Adrenal gland (tissue), 12 donors: Measurements from ENCODE around the gene GABRA4. TPM values are rescaled to one million over a fixed set of nuclear protein-coding genes. Genes with fewer than 3 reads are reported as not detected.

ENCODE experiments used
- DNase-seq, 7 donors: peaks; one replicate each; pipeline ENCODE4 v3.0.0-alpha.2; 2019 to 2020
- H3K27ac ChIP-seq, 5 donors: fragments of 200-600 bp; sonication (generic) in 4 of 5; 1 replicate in 3 of 5; 2 replicates in 2 of 5; pipeline versions ENCODE4 v1.5.1 to v1.8.0; 2016 to 2020; ENCODE audit warnings: mild to moderate bottlenecking in 1 of 5
- H3K27me3 ChIP-seq: fragments of 200-600 bp; 2 replicates; pipeline ENCODE4 v1.8.0; 2021
- H3K36me3 ChIP-seq, 2 donors: fragments of 200-600 bp; replicated peaks in 1 of 2; 1 replicate in 1 of 2; 2 replicates in 1 of 2; pipeline versions ENCODE4 v1.5.1 to v1.8.0; 2018 to 2022
- H3K4me1 ChIP-seq, 2 donors: fragments of 200-600 bp; replicated peaks in 1 of 2; 1 replicate in 1 of 2; 2 replicates in 1 of 2; pipeline versions ENCODE4 v1.5.1 to v1.8.0; 2018 to 2021
- H3K4me3 ChIP-seq, 4 donors: fragments of 200-600 bp; sonication (generic) in 3 of 4; one replicate each; pipeline ENCODE4 v1.5.1; 2016 to 2018
- H3K9me3 ChIP-seq, 3 donors: fragments of 200-600 bp; sonication (generic) in 1 of 3; replicated peaks in 1 of 3; 1 replicate in 2 of 3; 2 replicates in 1 of 3; pipeline versions ENCODE4 v1.5.1 to v1.8.0; 2016 to 2021
- CTCF ChIP-seq, 6 experiments: fragments of 450-650 bp in 4 of 6; fragments of 200-600 bp in 2 of 6; sonication (generic) in 1 of 6; IDR thresholded peaks; 1 replicate in 5 of 6; 2 replicates in 1 of 6; pipeline versions ENCODE4 v1.5.1 to v1.8.0; 2016 to 2021; ENCODE audit warnings: antibody characterized with exemption in 6 of 6, mild to moderate bottlenecking in 2 of 6, moderate library complexity in 1 of 6
- POLR2A ChIP-seq, 2 donors: fragments of 450-650 bp; IDR thresholded peaks; one replicate each; pipeline ENCODE4 v1.6.1; 2017; ENCODE audit warnings: antibody characterized with exemption in 2 of 2, mild to moderate bottlenecking in 2 of 2, moderate library complexity in 1 of 2
- WGBS, 4 donors: extraction: QIAGEN DNeasy Blood & Tissue Kit in 2 of 4; methylation state at CpG; one replicate each; pipeline versions ENCODE4 v1.1.5 to v1.1.7; 2013 to 2017; 5-methylcytosine and 5-hydroxymethylcytosine counted together
- intact Hi-C, 2 donors: fragments of 100-400 bp; cut with DNase I; formaldehyde crosslinking; loops; one replicate each; pipeline versions ENCODE4 v1.14.1 to v1.15.0; 2022 to 2023
- polyA plus RNA-seq, 3 donors: library from polyadenylated mRNA; stranded (reverse); fragments of 200-250 nt in 2 of 3; fragments of 350-450 nt in 1 of 3; fragmentation: Illumina TruSeq in 1 of 3; extraction: RNeasy Lipid Tissue Mini Kit (QIAGEN cat#74804) in 1 of 3; gene quantifications; one replicate each; pipeline ENCODE4 v1.2.3, GENCODE V29; 2013 to 2014
- total RNA-seq, 9 donors: library from RNA; depleted of rRNA in 4 of 9; stranded (reverse); fragments of >200 nt in 4 of 9; fragments of 120-200 nt in 1 of 9; fragmentation: NEBNext Ultra II Directional in 1 of 9; extraction: Animal tissue kit (Norgen Biotek cat#: 25700) in 1 of 9; gene quantifications; one replicate each; pipeline versions ENCODE4 v1.1.0 to v1.2.4, GENCODE V29; 2013 to 2023
- donor health status: healthy with polysubstance abuse.
- donor health status: Bipolar disorder and iron deficiency.
- donor health status: DM: yes; HTN: yes; CAD: no.
- donor health status: DM: no; HTN: no; CAD: no.
- donor health status: DM: no; HTN: no; CAD: no.
- donor health status: DM: yes; HTN: yes; CAD: no.

The GABRA4 gene
- total and polyA plus RNA-seq, 12 donors: under 0.01 to 0.14 TPM; not detected in 10

- intact Hi-C loops: no loop called here
- H3K4me1 ChIP-seq: no peaks in the 10 kb centered on the region
- H3K27ac ChIP-seq: no peak overlapping the region
- WGBS, 4 donors: 15 to 26% (median 22%) methylated on average over 8 to 9 of the region's 9 CpGs
- H3K27me3 ChIP-seq: peaks cover 18% of the 10 kb centered on the region
- TF ChIP-seq CTCF (IDR thresholded peaks at IDR 0.05) (no peak), POLR2A (IDR thresholded peaks at IDR 0.05) (no peak)
- no peaks in the 10 kb centered on the region for H3K36me3 ChIP-seq
- H3K4me3 ChIP-seq: no peak overlapping the region
- H3K9me3 ChIP-seq: no peaks in the 10 kb centered on the region
- DNase-seq: no peak
Measured at GRCh38 chr4:46992338-46992737, 1.0 kb downstream of the GABRA4 start.

GRCh38 chr4:46986922-46987638, 6.3 kb downstream of the GABRA4 start:
- Histone ChIP-seq H3K4me1 (no peaks in the 10 kb centered on the region), H3K9me3 (no peaks in the 10 kb centered on the region), H3K36me3 (no peaks in the 10 kb centered on the region), H3K4me3 (no peak overlapping the region), H3K27ac (no peak overlapping the region), H3K27me3 (peaks cover 2% of the 10 kb centered on the region)
- TF ChIP-seq CTCF (IDR thresholded peaks at IDR 0.05): no peak
- WGBS, 4 donors: 45 to 57% (median 50%) methylated on average over 3 of the region's 3 CpGs
- intact Hi-C loops: no loop called here
- no peak for DNase-seq

- H3K4me3 ChIP-seq: no peak overlapping the region
- no peaks in the 10 kb centered on the region for H3K36me3 ChIP-seq
- H3K9me3 ChIP-seq: no peaks in the 10 kb centered on the region
- WGBS, 4 donors: 63 to 80% (median 72%) methylated on average over 1 of the region's 1 CpG
- no peak for DNase-seq
- H3K27me3 ChIP-seq: no peaks in the 10 kb centered on the region
- no peak overlapping the region for H3K27ac ChIP-seq
- intact Hi-C loops: no loop called here
- no peak for TF ChIP-seq POLR2A (IDR thresholded peaks at IDR 0.05)
- TF ChIP-seq CTCF (IDR thresholded peaks at IDR 0.05): no peak
- no peaks in the 10 kb centered on the region for H3K4me1 ChIP-seq
Measured at GRCh38 chr4:46984781-46985180, 8.6 kb downstream of the GABRA4 start.

- TF ChIP-seq CTCF (IDR thresholded peaks at IDR 0.05) (no peak), POLR2A (IDR thresholded peaks at IDR 0.05) (no peak)
- no peak for DNase-seq
- H3K27ac ChIP-seq: no peak overlapping the region
- H3K4me1 ChIP-seq: no peaks in the 10 kb centered on the region
- 59 to 76% (median 73%) methylated on average over 4 of the region's 4 CpGs for whole genome bisulfite sequencing, 4 donors
- no peaks in the 10 kb centered on the region for H3K36me3 ChIP-seq
- H3K4me3 ChIP-seq: no peak overlapping the region
- H3K9me3 ChIP-seq: no peaks in the 10 kb centered on the region
- no peaks in the 10 kb centered on the region for H3K27me3 ChIP-seq
- intact Hi-C loops: no loop called here
Measured at GRCh38 chr4:46980851-46981250, 12.5 kb downstream of the GABRA4 start.
